ENCODE results near the gene CIAO1.

The CIAO1 gene

GRCh38 chr2:96233880-96234316 is 32.1 kb upstream of the CIAO1 start:
- in situ Hi-C loops (cut with MboI; ENCODE audit: low pct_unique_long_range_greater_than_20kb, low sequenced_read_pairs, unreplicated experiment), result no loop called here
- peak; percentile 47 for DNase-seq (ENCODE audit: low spot score)
- TF ChIP-seq CTCF (IDR thresholded peaks at IDR 0.05; ENCODE audit: extremely low read depth, insufficient read depth, missing control alignments), result peak; percentile 47

- no peak for TF ChIP-seq CTCF (IDR thresholded peaks at IDR 0.05; ENCODE audit: extremely low read depth, insufficient read depth, missing control alignments)
- in situ Hi-C loops (cut with MboI; ENCODE audit: low pct_unique_long_range_greater_than_20kb, low sequenced_read_pairs, unreplicated experiment), result no loop called here
- no peak for DNase-seq (ENCODE audit: low spot score)
Observed at GRCh38 chr2:96236882-96237281, 29.1 kb upstream of the CIAO1 start.

GRCh38 chr2:96238266-96238665 is 27.8 kb upstream of the CIAO1 start:
- in situ Hi-C loops (cut with MboI; ENCODE audit: low pct_unique_long_range_greater_than_20kb, low sequenced_read_pairs, unreplicated experiment), result no loop called here
- no peak for TF ChIP-seq CTCF (IDR thresholded peaks at IDR 0.05; ENCODE audit: extremely low read depth, insufficient read depth, missing control alignments)
- no peak for DNase-seq (ENCODE audit: low spot score)

GRCh38 chr2:96239091-96239490 is 26.9 kb upstream of the CIAO1 start:
- no peak for DNase-seq (ENCODE audit: low spot score)
- in situ Hi-C loops (cut with MboI; ENCODE audit: low pct_unique_long_range_greater_than_20kb, low sequenced_read_pairs, unreplicated experiment), result no loop called here

GRCh38 chr2:96239745-96240264 is 26.2 kb upstream of the CIAO1 start:
- TF ChIP-seq CTCF (IDR thresholded peaks at IDR 0.05; ENCODE audit: extremely low read depth, insufficient read depth, missing control alignments), result no peak
- in situ Hi-C loops (cut with MboI; ENCODE audit: low pct_unique_long_range_greater_than_20kb, low sequenced_read_pairs, unreplicated experiment), result no loop called here
- no peak for DNase-seq (ENCODE audit: low spot score)

More at GRCh38 chr2:96239091-96239490, 26.9 kb upstream of the CIAO1 start:
- no peak for TF ChIP-seq CTCF (IDR thresholded peaks at IDR 0.05; ENCODE audit: extremely low read depth, insufficient read depth, missing control alignments)

- TF ChIP-seq CTCF (IDR thresholded peaks at IDR 0.05; ENCODE audit: extremely low read depth, insufficient read depth, missing control alignments), result no peak
- no peak for DNase-seq (ENCODE audit: low spot score)
- in situ Hi-C loops (cut with MboI; ENCODE audit: low pct_unique_long_range_greater_than_20kb, low sequenced_read_pairs, unreplicated experiment), result no loop called here
Observed at GRCh38 chr2:96240341-96241038, 25.5 kb upstream of the CIAO1 start.
